Natural killer cell treated with Interleukin-12 subunit alpha and Interleukin-12 subunit beta and Interleukin-15 and Interleukin-18, amount 100 ng/mL, for 72 hours (primary cell): ENCODE results near the gene CDYL2. TPM values are rescaled to one million over a fixed set of nuclear protein-coding genes. Genes with fewer than 3 reads are reported as not detected.

ENCODE experiments used
- ATAC-seq, 2 donors: fragments of 150-1000 bp; cut with Tn5 transposase in 1 of 2; sonication (Bioruptor Pico), chemical (Tn5 transposase) in 1 of 2; 2 replicates each; pipeline ENCODE4 v1.10.0; 2021
- DNase-seq: peaks from one replicate; pipeline ENCODE4 v3.0.0; 2022; ENCODE audit warnings: low spot score
- H3K27ac Mint-ChIP-seq, 2 donors: 1 replicate in 1 of 2; 2 replicates in 1 of 2; pipeline ENCODE4 v1.8.0; 2022; ENCODE audit warnings: mixed read lengths in 2 of 2, mild to moderate bottlenecking in 1 of 2, moderate library complexity in 1 of 2
- H3K27me3 Mint-ChIP-seq, 2 donors: 1 replicate in 1 of 2; 2 replicates in 1 of 2; pipeline ENCODE4 v1.8.0; 2022; ENCODE audit warnings: mixed read lengths in 2 of 2
- H3K36me3 Mint-ChIP-seq: one replicate; pipeline ENCODE4 v1.8.0; 2022; ENCODE audit warnings: mixed read lengths
- H3K4me1 Mint-ChIP-seq, 2 donors: 1 replicate in 1 of 2; 2 replicates in 1 of 2; pipeline ENCODE4 v1.8.0; 2022; ENCODE audit warnings: low read depth in 2 of 2, mixed read lengths in 2 of 2, mild to moderate bottlenecking in 1 of 2
- H3K4me3 Mint-ChIP-seq: one replicate; pipeline ENCODE4 v1.8.0; 2022; ENCODE audit warnings: mixed read lengths
- H3K9me3 Mint-ChIP-seq: 2 replicates; pipeline ENCODE4 v1.8.0; 2022; ENCODE audit warnings: mixed read lengths
- total RNA-seq, 2 donors: library from RNA; stranded (reverse); gene quantifications; one replicate each; pipeline ENCODE4 v1.2.3, GENCODE V29; 2022

Gene CDYL2
- total RNA-seq, 2 donors from 2014 or later = 15.8 to 114 TPM

DNA sequence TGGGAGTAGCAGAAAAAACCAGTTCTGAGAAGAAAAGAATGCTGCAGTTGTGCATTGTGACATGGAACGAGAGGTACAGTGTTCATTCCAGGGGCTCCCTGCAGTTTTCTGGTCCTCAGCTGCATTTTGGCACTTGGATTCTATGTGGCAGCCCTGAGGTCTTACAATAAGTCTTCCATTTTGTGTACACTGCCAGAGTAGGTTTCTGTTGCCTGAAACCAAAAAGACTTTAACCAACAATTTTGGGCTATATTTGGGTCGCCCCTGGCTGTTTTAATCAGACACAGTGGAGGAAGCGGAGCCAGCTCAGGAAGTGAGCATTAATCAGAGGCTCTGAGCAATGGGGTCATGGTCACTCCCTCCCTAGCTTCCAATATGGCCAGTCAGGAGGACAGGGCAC lies 247.9 kb downstream of the CDYL2 start:
- no peak for ATAC-seq
- Mint-ChIP-seq H3K27ac (no peak overlapping the region), H3K36me3 (no peaks in the 10 kb centered on the region), H3K4me3 (no peak overlapping the region), H3K4me1 (peaks cover 0 to 17% of the 10 kb centered on the region in 2 donors), H3K27me3 (peaks cover 0 to 20% of the 10 kb centered on the region in 2 donors), H3K9me3 (no peaks in the 10 kb centered on the region)
- no peak for DNase-seq

DNA sequence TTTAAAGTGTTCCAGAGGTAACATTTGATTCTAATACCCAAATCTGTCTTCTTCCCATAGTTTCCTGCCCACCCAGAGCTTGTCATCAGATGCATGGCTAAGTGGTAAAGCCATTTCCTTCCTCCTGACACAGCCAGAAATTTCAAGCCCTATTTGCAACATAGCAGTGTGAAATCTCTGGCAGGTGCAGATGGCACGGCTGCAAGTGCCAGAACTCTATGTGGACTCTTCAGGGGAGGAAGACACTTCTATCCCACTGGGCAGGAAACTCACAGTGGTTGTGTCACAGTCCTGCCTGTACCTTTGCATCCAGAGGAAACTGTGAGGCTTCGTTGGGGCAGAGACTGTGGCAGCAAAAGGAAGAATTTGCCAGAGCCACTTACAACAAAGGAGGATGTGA lies 250.4 kb downstream of the CDYL2 start:
- ATAC-seq (peak in 1 of 2 donors; percentile 48), DNase-seq (no peak)
- Mint-ChIP-seq H3K4me1 (peaks cover 0 to 17% of the 10 kb centered on the region in 2 donors), H3K27ac (no peak overlapping the region), H3K4me3 (peak overlapping the region; percentile 21), H3K9me3 (no peaks in the 10 kb centered on the region), H3K27me3 (peaks cover 0 to 16% of the 10 kb centered on the region in 2 donors), H3K36me3 (no peaks in the 10 kb centered on the region)

DNA sequence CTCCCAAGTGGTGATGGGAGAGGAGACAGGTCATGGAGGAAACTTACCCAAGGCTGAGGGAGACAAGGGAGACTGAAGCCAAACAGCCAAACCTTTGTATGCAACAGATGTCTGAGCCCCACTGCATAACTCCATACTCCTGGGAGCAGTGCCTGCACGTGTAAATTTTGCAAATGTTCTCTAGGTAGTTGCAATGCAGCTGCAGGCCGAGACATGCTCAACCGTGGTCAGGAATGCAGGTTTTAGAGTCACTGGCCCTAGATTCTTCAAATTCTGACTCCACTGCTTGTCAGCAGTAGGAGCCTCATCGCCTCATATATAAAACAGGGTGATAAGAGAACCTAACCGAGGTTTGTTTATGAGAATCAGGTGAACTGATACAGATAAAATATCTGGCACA lies 252.1 kb downstream of the CDYL2 start:
- Mint-ChIP-seq H3K4me3 (no peak overlapping the region), H3K36me3 (no peaks in the 10 kb centered on the region), H3K27me3 (peaks cover 0 to 17% of the 10 kb centered on the region in 2 donors), H3K4me1 (peaks cover 0 to 17% of the 10 kb centered on the region in 2 donors), H3K9me3 (no peaks in the 10 kb centered on the region), H3K27ac (no peak overlapping the region)
- ATAC-seq = no peak
- no peak for DNase-seq

Other genes starting within 250 kb of the CDYL2 start
- 100 to 1,000 TPM in 1 of 2 donors, 10 to 100 TPM in 1; 85.4 to 145 TPM for gene CMC2, start 202.3 kb upstream of the CDYL2 start, total RNA-seq
- gene CENPN, start 202.6 kb upstream of the CDYL2 start, total RNA-seq = 10 to 100 TPM; 27.9 to 49.5 TPM
- gene ATMIN, start 231.2 kb upstream of the CDYL2 start, total RNA-seq = 10 to 100 TPM; 24.5 to 29.1 TPM